Astrocyte of the spinal cord (primary cell): ENCODE results near the gene PRKCA.

ENCODE experiments used
- DNase-seq: peaks from one replicate; pipeline ENCODE4 v3.0.0; 2011; ENCODE audit warnings: low read depth, low spot score
- H3K4me3 ChIP-seq: 2 replicates; pipeline ENCODE4 v1.5.1; 2011; ENCODE audit warnings: low read depth, mild to moderate bottlenecking, low read length, moderate library complexity
- in situ Hi-C: cut with HindIII; loops from 2 replicates; pipeline ENCODE4 v1.10.0; 2017; ENCODE audit warnings: low sequenced_read_pairs
- TF ChIP-seq, protein P1 (sequence below): IDR thresholded peaks from 2 replicates; pipeline ENCODE4 v1.5.1; 2012; ENCODE audit warnings: low read depth, mild to moderate bottlenecking, low read length, inconsistent platforms

Gene PRKCA

DNA sequence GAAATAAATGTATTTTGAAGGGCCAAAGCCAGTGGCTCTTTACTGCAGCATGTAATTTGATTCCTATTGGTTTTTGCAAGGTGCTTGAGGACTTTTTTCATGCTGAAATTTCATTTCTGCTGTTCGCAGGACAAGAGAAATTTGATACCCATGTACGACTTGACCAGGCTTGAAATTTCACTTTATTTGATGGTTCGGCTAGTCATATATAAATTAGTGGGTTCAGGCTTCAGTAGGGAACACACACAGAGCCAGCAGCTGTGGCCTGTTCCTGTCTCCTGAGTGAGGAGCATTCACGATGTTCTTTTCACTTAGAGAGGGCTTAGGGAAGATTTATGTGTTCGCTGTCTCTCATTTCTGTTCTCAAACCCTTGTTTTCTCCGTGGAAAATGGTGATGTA, 274.1 kb downstream of the PRKCA start:
- TF ChIP-seq, protein P1, sequence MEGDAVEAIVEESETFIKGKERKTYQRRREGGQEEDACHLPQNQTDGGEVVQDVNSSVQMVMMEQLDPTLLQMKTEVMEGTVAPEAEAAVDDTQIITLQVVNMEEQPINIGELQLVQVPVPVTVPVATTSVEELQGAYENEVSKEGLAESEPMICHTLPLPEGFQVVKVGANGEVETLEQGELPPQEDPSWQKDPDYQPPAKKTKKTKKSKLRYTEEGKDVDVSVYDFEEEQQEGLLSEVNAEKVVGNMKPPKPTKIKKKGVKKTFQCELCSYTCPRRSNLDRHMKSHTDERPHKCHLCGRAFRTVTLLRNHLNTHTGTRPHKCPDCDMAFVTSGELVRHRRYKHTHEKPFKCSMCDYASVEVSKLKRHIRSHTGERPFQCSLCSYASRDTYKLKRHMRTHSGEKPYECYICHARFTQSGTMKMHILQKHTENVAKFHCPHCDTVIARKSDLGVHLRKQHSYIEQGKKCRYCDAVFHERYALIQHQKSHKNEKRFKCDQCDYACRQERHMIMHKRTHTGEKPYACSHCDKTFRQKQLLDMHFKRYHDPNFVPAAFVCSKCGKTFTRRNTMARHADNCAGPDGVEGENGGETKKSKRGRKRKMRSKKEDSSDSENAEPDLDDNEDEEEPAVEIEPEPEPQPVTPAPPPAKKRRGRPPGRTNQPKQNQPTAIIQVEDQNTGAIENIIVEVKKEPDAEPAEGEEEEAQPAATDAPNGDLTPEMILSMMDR, result no peak
- DNase-seq, result no peak
- in situ Hi-C loops, result no loop called here
- no peak overlapping the region for H3K4me3 ChIP-seq

DNA sequence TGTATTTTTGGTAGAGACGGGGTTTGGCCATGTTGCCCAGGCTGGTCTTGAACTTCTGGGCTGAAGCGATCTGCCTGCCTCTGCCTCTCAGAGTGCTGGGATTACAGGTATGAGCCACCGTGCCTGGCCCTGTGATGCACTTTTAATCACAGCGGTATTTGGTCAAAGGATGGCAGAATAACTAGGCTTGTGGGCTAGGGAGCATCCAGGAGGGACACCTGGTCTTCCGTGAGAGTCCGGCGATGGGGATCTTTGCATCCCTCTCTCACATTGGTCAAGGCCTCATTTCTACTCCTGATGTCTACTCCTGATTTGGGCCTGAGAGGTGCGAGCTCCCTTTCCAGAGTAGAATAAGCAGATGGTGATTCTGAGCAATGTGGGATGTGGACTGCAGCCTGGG, 274.6 kb downstream of the PRKCA start:
- in situ Hi-C loops, result no loop called here
- DNase-seq, result no peak
- no peak overlapping the region for H3K4me3 ChIP-seq
- TF ChIP-seq, protein P1, result no peak

DNA sequence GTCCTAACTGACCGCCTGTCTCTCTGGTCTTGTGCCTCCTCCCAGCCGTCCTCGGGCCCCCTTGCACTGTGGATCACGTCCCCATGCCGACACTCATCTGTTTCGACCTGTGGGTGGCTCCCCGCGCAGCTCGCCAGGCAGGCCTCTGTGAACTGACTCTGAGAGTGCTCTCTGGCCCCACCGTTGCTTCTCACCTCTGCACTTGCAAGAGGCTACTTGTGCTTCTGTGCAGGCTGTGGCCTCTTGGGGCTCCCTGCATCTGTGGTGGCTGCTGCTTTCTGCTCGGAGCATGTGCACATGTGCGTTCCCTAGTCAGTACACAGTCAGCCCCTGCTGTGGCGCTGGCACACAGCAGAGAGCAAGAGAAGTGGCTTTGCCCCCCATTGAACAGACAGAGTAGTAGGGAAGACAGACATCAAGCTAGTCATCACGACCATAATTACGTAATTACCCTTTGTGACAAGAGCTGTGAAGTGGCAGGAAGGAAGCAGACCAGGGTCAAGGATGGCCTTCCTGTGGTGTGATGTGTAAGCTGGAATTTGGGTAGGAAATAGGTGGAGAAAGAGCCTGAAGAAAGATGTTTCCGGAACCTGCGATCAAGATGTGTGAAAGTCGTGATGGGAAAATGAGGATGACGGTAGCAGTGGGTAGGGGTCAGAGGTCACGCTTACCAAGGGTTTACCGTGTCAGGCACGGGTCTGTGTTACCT, 276.5 kb downstream of the PRKCA start:
- TF ChIP-seq, protein P1, result no peak
- no peak for DNase-seq
- in situ Hi-C loops, result no loop called here
- H3K4me3 ChIP-seq, result no peak overlapping the region

DNA sequence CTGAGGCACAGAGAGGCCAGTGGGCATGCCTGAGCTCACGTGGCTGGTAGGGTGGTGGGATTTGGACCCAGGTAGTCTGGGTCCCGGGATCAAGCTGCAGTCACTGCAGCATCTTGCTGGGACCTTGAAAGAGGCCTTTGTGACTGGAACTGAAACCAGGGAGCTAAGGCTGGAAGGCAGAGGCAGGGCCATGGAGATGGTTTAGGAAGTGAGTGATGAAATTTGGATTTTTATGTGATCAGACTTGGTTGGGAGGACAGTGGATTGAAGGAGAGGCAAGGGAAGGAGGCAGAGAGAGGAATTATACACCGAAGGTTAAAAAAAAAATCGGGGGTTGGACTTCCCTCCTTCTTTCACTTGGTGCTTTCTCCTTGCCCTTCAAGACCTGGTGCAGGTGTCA, 277.1 kb downstream of the PRKCA start:
- in situ Hi-C loops, result no loop called here
- TF ChIP-seq, protein P1, result no peak
- no peak overlapping the region for H3K4me3 ChIP-seq
- no peak for DNase-seq

DNA sequence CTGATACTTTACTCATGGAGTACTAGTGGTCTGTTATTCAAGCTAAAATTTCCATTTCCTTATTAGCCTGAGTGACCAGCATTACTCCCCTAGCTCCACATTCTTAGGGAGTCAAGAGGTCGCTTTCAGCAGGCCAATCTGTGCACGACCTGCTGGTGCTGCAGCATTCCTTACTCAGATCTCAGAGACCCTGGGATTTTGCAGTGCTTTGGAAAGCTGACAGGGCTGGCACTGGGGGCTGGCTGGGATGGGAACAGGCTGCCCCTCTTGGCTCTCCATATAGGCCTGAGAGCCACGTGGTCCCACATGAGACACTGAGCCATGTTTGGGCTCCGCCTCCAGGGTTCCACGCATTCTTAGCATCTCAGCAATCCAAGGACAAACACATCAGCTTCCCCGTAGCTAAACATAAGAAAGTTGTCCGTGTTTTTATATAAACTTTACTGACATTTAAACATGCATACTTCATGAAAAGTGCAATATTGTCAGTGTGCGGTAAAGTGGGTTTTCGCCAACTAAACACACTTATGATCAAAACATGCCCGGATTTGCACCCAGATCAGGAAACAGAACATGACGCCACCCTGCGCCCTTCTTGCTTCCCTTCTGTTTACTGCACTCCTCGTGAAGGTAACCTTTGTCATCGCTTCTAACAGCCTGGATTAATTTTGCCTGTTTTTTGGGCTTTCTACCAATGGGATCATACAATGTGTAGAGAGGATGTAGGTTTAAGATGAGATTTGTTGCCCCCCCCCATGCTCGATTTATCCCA, 278.0 kb downstream of the PRKCA start:
- no peak overlapping the region for H3K4me3 ChIP-seq
- TF ChIP-seq, protein P1, result no peak
- in situ Hi-C loops, result no loop called here
- peak; percentile 35 for DNase-seq

DNA sequence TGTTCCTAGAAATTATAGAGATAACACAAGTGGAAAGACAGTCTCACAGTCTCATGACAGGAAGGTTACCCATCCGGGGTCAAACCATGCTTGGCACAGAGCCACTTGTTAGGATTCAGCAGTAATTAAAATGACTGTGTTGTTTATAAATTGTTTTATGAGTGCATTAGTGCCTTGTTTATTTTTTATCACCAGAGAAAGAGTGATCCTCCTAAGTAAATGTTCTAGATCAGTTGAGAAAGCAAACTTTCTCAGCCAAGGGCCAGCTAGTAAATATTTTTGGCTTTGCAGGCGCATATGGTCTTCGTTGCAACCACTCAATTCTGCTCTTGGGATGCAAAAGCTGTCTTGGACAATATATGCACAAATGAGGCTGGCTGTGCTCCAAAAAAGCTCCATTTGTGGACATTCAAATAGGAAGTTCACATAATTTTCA, 278.6 kb downstream of the PRKCA start:
- no peak for DNase-seq
- no peak overlapping the region for H3K4me3 ChIP-seq
- TF ChIP-seq, protein P1, result no peak
- in situ Hi-C loops, result no loop called here
